SJCRH30 (cell line): Measurements from ENCODE around the gene KIF23. TPM values are rescaled to one million over a fixed set of nuclear protein-coding genes. Genes with fewer than 3 reads are reported as not detected.

Source experiments
- DNase-seq, 2 experiments: peaks; one replicate each; pipeline ENCODE4 v3.0.0-alpha.2; 2015 to 2020
- H3K27ac ChIP-seq: fragments of 250-450 bp; sonication (Bioruptor Pico); 2 replicates; pipeline ENCODE4 v1.5.1; 2020; ENCODE audit warnings: mild to moderate bottlenecking, moderate library complexity
- H3K27me3 ChIP-seq: fragments of 250-450 bp; sonication (Bioruptor Pico); 2 replicates; pipeline ENCODE4 v1.5.1; 2020; ENCODE audit warnings: mild to moderate bottlenecking, moderate library complexity
- H3K36me3 ChIP-seq: fragments of 250-450 bp; sonication (Bioruptor Pico); 2 replicates; pipeline ENCODE4 v1.5.1; 2020; ENCODE audit warnings: mild to moderate bottlenecking, moderate library complexity
- H3K4me1 ChIP-seq: fragments of 250-450 bp; sonication (Bioruptor Pico); 2 replicates; pipeline ENCODE4 v1.5.1; 2020; ENCODE audit warnings: mild to moderate bottlenecking, moderate library complexity
- H3K4me3 ChIP-seq: fragments of 250-450 bp; sonication (Bioruptor Pico); 2 replicates; pipeline ENCODE4 v1.5.1; 2020; ENCODE audit warnings: mild to moderate bottlenecking, moderate library complexity
- H3K9me3 ChIP-seq: fragments of 250-450 bp; sonication (Bioruptor Pico); replicated peaks from 2 replicates; pipeline ENCODE4 v1.5.1; 2020; ENCODE audit warnings: mild to moderate bottlenecking, moderate library complexity
- total RNA-seq: library from RNA; depleted of rRNA; stranded (reverse); fragments of >200 nt; shearing (Covaris generic); gene quantifications from 2 replicates; pipeline ENCODE4 v1.2.3, GENCODE V29; 2014

Gene KIF23
- total RNA-seq, 1 experiment from 2014 or later, result 137 TPM

DNA sequence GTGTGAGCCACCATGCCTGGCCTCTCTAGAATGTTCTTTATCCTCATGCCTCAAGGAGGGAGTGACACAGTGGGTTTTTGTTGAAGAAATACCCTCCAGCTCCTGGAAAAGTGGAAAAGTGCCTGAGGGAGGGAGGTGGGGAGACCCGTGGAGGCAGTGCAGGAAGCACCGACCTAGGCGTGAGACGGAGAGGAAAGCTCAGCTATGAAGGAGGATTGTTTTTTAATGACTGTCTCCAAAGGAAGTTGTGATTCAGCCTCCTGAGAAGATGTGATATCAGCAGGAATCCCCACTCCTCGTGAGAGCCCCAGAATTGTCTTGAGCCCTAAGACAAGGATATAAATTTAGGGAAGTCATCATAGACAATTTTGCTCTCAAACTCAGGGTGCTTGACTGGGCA, 60.1 kb downstream of the KIF23 start:
- Histone ChIP-seq H3K4me1 (peaks cover 11% of the 10 kb centered on the region), H3K4me3 (no peak overlapping the region), H3K27ac (no peak overlapping the region), H3K27me3 (peaks cover 5% of the 10 kb centered on the region; the same call in 1 of the 2 replicates), H3K9me3 (no peaks in the 10 kb centered on the region), H3K36me3 (no peaks in the 10 kb centered on the region)
- DNase-seq, result no peak

DNA sequence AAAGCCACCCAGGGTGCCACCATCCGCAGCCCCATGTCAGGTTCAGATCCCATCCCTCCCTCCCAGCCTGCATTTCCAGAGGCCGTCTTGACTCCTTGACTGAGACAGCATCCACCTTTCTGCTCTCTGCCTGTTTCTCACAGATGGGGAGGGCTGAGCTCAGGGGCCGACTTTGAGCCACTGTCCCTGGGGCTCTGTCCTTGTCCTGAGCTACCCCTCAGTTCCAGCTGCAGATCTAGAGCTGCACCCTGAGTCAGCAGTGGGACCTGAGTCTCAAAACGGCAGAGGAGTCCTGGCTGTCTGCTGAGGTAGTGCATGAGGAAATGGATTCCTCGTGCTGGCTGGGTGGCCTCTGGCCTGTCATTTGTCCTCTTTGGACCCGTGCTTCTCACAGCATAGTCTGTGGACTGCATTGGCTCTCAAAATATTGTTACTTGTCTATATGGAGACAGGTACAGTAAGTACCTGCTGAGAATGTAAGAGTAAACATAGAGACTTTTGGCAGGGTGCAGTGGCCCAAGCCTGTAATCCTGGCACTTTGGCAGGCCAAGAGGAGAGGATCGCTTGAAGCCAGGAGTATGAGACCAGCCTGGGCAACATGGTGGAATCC, 60.8 kb downstream of the KIF23 start:
- no peaks in the 10 kb centered on the region for H3K36me3 ChIP-seq
- no peak for DNase-seq
- no peak overlapping the region for H3K27ac ChIP-seq

GRCh38 chr15:69475769-69476358, 61.7 kb downstream of the KIF23 start:
- H3K4me1 ChIP-seq, result peaks cover 9% of the 10 kb centered on the region
- H3K36me3 ChIP-seq, result no peaks in the 10 kb centered on the region
- no peaks in the 10 kb centered on the region for H3K9me3 ChIP-seq
- H3K4me3 ChIP-seq, result no peak overlapping the region
- no peak overlapping the region for H3K27ac ChIP-seq
- DNase-seq, result peak; percentile 78 to 92
- H3K27me3 ChIP-seq, result peaks cover 5% of the 10 kb centered on the region; the same call in 1 of the 2 replicates

More for the DNA sequence above, 60.8 kb downstream of the KIF23 start:
- Histone ChIP-seq H3K4me3 (no peak overlapping the region), H3K4me1 (peaks cover 9% of the 10 kb centered on the region), H3K9me3 (no peaks in the 10 kb centered on the region), H3K27me3 (peaks cover 5% of the 10 kb centered on the region; the same call in 1 of the 2 replicates)

DNA sequence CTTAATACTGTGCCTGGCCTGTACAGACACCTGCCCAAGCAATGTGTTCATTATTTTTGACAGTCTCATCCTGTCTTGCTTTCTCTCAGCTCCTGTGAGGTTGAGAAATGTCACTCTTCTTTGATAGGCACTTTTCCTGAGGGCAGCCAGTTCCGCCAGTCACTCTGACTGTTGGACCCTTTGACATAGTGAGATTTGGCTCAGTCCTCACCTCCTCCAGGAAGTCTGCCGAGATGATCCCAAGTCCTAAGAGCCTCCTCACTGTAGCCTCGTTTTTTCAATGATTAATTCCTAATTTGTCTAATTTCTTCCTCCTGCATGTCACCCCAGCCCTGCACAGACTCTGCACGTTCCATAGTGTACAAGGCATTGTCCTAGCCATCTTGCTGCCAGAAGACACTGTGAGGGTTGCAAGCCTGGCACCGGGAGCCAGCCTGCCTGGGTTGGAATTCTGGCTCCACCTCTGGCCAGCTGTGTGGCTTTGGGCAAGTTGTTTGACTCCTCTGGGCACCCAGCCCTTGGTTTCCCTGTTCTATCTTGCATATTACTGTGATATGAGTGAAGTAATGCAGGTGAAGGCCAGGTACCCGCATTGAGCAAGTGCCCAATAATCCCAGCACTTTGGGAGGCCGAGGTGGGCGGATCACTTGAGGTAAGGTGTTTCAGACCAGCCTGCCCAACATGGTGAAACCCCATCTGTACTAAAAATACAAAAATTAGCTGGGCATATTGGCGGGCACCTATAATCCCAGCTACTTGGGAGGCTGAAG, 62.7 kb downstream of the KIF23 start:
- no peak overlapping the region for H3K4me3 ChIP-seq

DNA sequence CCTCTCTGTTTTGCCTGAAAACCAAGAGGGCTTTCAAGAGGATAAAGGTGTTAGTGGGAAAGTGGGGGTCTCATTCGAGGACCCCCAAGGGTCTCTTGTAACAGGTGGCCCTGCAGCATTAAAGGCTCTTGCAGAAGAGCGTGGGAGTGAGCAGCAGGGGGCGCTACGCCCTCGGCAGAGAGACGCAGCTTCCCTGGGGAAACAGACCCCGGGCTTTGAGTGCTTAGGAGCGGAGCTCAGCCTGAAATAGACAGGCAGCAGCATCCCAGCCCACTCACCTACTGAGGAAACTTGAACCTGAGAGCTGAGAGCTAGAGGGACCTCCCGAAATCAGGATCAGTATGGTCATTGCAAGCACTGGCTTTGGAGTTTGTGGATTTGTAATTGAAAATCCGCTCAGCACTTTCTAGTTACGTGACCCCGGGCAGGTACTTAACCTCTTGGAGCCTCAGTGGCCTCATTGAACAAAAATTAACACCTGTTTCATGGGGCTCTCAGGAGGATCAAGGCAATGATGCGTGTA, 64.2 kb downstream of the KIF23 start:
- H3K27ac ChIP-seq, result no peak overlapping the region
- H3K9me3 ChIP-seq, result no peaks in the 10 kb centered on the region
- peaks cover 9% of the 10 kb centered on the region for H3K4me1 ChIP-seq
- no peak overlapping the region for H3K4me3 ChIP-seq
- DNase-seq, result peak; percentile 87 to 94
- no peaks in the 10 kb centered on the region for H3K36me3 ChIP-seq
- peaks cover 5% of the 10 kb centered on the region; the same call in 1 of the 2 replicates for H3K27me3 ChIP-seq

More for the DNA sequence above, 62.7 kb downstream of the KIF23 start:
- no peak for DNase-seq
- Histone ChIP-seq H3K27ac (no peak overlapping the region), H3K4me1 (peaks cover 9% of the 10 kb centered on the region), H3K27me3 (peaks cover 5% of the 10 kb centered on the region; the same call in 1 of the 2 replicates), H3K36me3 (no peaks in the 10 kb centered on the region), H3K9me3 (no peaks in the 10 kb centered on the region)

GRCh38 chr15:69479081-69479480, 64.9 kb downstream of the KIF23 start:
- no peak overlapping the region for H3K4me3 ChIP-seq
- H3K4me1 ChIP-seq, result peaks cover 9% of the 10 kb centered on the region
- H3K27me3 ChIP-seq, result peaks cover 5% of the 10 kb centered on the region; the same call in 1 of the 2 replicates

GRCh38 chr15:69479971-69480370, 65.8 kb downstream of the KIF23 start:
- DNase-seq, result no peak
- Histone ChIP-seq H3K4me3 (no peak overlapping the region), H3K36me3 (no peaks in the 10 kb centered on the region), H3K27ac (no peak overlapping the region), H3K9me3 (no peaks in the 10 kb centered on the region), H3K4me1 (peaks cover 9% of the 10 kb centered on the region), H3K27me3 (peaks cover 5% of the 10 kb centered on the region; the same call in 1 of the 2 replicates)

More at GRCh38 chr15:69479081-69479480, 64.9 kb downstream of the KIF23 start:
- Histone ChIP-seq H3K36me3 (no peaks in the 10 kb centered on the region), H3K27ac (no peak overlapping the region), H3K9me3 (no peaks in the 10 kb centered on the region)
- DNase-seq, result no peak

DNA sequence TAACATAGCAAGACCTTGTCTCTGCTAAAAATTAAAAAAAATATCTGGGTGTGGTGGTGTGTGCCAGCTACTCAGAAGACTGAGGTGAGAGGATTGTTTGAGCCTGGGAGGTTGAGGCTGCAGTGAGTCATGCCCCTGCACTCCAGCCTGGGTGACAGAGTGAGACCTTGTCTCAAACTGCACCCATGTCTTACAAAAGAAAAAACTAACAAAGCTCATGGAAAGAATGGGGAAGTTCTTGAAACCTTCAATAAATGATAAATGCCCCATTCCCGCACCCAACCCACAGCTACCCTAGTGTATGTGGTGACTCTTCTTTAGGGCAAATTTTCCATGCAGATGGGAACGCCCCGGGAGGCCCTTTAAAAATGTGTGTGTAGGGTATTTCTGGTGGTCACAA, 66.8 kb downstream of the KIF23 start:
- no peak for DNase-seq
- H3K4me1 ChIP-seq, result peaks cover 9% of the 10 kb centered on the region
- H3K4me3 ChIP-seq, result no peak overlapping the region
- H3K36me3 ChIP-seq, result no peaks in the 10 kb centered on the region
- no peaks in the 10 kb centered on the region for H3K27me3 ChIP-seq
- no peak overlapping the region for H3K27ac ChIP-seq
- peaks cover 1% of the 10 kb centered on the region; the same call in 1 of the 2 replicates for H3K9me3 ChIP-seq

- H3K36me3 ChIP-seq, result no peaks in the 10 kb centered on the region
- peaks cover 15% of the 10 kb centered on the region for H3K4me1 ChIP-seq
- no peak overlapping the region for H3K27ac ChIP-seq
- DNase-seq, result no peak
- H3K9me3 ChIP-seq, result peaks cover 4% of the 10 kb centered on the region; the same call in 1 of the 2 replicates
- no peaks in the 10 kb centered on the region for H3K27me3 ChIP-seq
- H3K4me3 ChIP-seq, result no peak overlapping the region
These were observed 68.6 kb downstream of the KIF23 start for GRCh38 chr15:69482686-69483256.

DNA sequence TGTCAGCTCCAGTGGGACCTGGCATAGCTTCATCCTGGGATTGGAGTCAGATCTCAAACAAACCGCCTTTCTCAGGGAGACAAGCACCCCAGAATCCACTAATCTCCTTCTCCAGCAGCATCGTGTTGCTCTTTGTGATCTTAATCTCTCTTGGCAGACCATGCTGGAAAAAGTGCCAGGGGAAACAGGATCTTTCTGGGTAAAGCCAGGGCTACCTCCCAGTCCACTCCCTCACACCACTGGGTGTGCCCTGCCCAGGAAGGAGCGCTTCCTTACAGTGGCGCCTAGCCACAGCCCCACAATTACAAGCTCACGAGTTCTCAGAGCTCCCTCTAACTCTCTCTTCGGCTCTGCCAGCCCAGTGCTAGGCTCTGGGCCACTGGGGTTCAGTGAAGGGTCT, 70.7 kb downstream of the KIF23 start:
- H3K9me3 ChIP-seq, result peaks cover 4% of the 10 kb centered on the region; the same call in 1 of the 2 replicates
- H3K36me3 ChIP-seq, result no peaks in the 10 kb centered on the region
- DNase-seq, result no peak
- no peak overlapping the region for H3K4me3 ChIP-seq
- peaks cover 17% of the 10 kb centered on the region for H3K4me1 ChIP-seq
- H3K27me3 ChIP-seq, result no peaks in the 10 kb centered on the region
- H3K27ac ChIP-seq, result no peak overlapping the region

GRCh38 chr15:69486481-69487110, 72.4 kb downstream of the KIF23 start:
- DNase-seq, result no peak
- Histone ChIP-seq H3K27ac (no peak overlapping the region), H3K27me3 (no peaks in the 10 kb centered on the region)

DNA sequence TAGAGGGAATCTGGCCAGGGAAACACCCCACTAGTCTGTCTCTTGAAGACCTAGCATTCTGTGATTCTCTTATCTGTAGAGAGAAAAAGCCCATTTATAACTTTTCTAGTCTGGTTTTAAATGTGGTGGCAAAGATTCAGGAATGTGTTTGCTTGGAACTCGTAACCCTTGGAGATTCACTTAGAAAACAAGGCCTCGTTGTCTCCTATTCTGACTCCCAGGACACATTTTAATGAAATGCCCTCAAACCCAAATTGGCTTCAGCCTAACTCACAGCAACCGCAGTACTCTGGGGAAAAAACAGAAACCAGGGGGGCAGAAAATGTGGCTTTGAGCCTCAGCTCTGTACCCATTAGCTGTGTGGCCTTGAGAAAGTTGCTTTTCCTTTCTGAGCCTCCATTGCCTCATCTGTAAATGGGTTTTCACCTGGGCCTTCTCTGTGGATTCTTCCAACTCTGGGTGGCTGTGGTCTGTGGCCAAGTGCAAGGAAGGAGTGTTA, 75.0 kb downstream of the KIF23 start:
- no peaks in the 10 kb centered on the region for H3K27me3 ChIP-seq
- peaks cover 30% of the 10 kb centered on the region for H3K4me1 ChIP-seq
- H3K36me3 ChIP-seq, result no peaks in the 10 kb centered on the region
- H3K9me3 ChIP-seq, result peaks cover 4% of the 10 kb centered on the region; the same call in 1 of the 2 replicates
- peak in 1 of 2 experiments; percentile 71 for DNase-seq
- no peak overlapping the region for H3K4me3 ChIP-seq
- H3K27ac ChIP-seq, result no peak overlapping the region

More at GRCh38 chr15:69486481-69487110, 72.4 kb downstream of the KIF23 start:
- Histone ChIP-seq H3K36me3 (no peaks in the 10 kb centered on the region), H3K4me1 (peaks cover 30% of the 10 kb centered on the region), H3K4me3 (no peak overlapping the region), H3K9me3 (peaks cover 4% of the 10 kb centered on the region; the same call in 1 of the 2 replicates)

DNA sequence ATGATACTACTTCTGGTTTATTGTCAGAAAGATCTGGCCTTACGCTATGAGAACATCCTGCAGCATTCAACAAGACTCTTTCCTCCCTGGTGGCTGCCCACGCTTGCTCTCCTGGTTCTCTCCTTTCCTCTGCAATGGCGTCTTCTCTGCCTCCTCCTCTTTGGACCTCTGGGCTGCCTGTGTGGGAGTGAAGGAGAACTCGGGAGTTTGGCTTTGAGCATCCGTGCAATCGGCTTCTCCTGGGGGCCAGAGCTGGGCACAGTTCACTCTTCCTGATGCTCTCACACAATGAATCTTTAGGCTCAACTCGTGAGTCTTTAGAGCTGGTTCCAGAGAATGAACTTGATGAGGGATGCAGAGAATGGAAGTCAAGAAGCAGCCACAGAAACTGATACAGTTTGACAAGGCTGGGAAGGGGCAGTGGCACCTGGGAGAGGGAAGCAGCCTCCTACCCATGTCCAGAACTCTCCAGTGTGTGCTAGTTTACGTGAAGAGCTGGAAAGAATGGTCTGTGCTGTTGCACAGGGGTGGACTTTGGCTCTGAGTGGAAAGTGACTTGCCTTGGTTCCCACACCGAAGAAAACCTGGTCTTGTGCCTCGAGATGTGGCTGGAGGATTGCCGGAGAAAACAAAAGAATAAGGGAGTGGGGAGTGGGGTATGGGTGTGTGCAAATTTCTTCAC, 76.3 kb downstream of the KIF23 start:
- peaks cover 30% of the 10 kb centered on the region for H3K4me1 ChIP-seq
- H3K36me3 ChIP-seq, result no peaks in the 10 kb centered on the region
- H3K27me3 ChIP-seq, result no peaks in the 10 kb centered on the region
- H3K9me3 ChIP-seq, result peaks cover 4% of the 10 kb centered on the region; the same call in 1 of the 2 replicates
- no peak for DNase-seq
- no peak overlapping the region for H3K4me3 ChIP-seq
- H3K27ac ChIP-seq, result peak overlapping the region; percentile 28
